ENCODE measurements around the gene GNPDA1. TPM values are rescaled to one million over a fixed set of nuclear protein-coding genes. Genes with fewer than 3 reads are reported as not detected.

The GNPDA1 gene
- total RNA-seq, 1 experiment from 2014 or later = 62.1 TPM

GRCh38 chr5:142024771-142025304, 12.0 kb upstream of the GNPDA1 start:
- DNase-seq (ENCODE audit: extremely low read depth, low read depth) = peak; percentile 76

GRCh38 chr5:142023836-142024235, 11.0 kb upstream of the GNPDA1 start:
- no peak for DNase-seq (ENCODE audit: extremely low read depth, low read depth)

GRCh38 chr5:142020122-142020659, 7.4 kb upstream of the GNPDA1 start:
- no peak for DNase-seq (ENCODE audit: extremely low read depth, low read depth)

- no peak for DNase-seq (ENCODE audit: extremely low read depth, low read depth)
Measured at GRCh38 chr5:142017832-142018427, 5.1 kb upstream of the GNPDA1 start.

GRCh38 chr5:142016556-142016955, 3.7 kb upstream of the GNPDA1 start:
- no peak for DNase-seq (ENCODE audit: extremely low read depth, low read depth)

- no peak for DNase-seq (ENCODE audit: extremely low read depth, low read depth)
Measured at GRCh38 chr5:142015781-142016533, 3.1 kb upstream of the GNPDA1 start.

- peak; percentile 32 for DNase-seq (ENCODE audit: extremely low read depth, low read depth)
Measured at GRCh38 chr5:142014911-142015584, 2.2 kb upstream of the GNPDA1 start.

GRCh38 chr5:142013734-142014521, 1.1 kb upstream of the GNPDA1 start:
- no peak for DNase-seq (ENCODE audit: extremely low read depth, low read depth)

- DNase-seq (ENCODE audit: extremely low read depth, low read depth) = peak; percentile 45
Measured at GRCh38 chr5:142012186-142012785, 541 bp downstream of the GNPDA1 start.

- DNase-seq (ENCODE audit: extremely low read depth, low read depth) = no peak
Measured at GRCh38 chr5:142011572-142012185, 1.1 kb downstream of the GNPDA1 start.

GRCh38 chr5:142009886-142010285, 2.9 kb downstream of the GNPDA1 start:
- DNase-seq (ENCODE audit: extremely low read depth, low read depth) = no peak

- no peak for DNase-seq (ENCODE audit: extremely low read depth, low read depth)
Measured at GRCh38 chr5:142008813-142009212, 4.0 kb downstream of the GNPDA1 start.

GRCh38 chr5:142007237-142007544, 5.6 kb downstream of the GNPDA1 start:
- no peak for DNase-seq (ENCODE audit: extremely low read depth, low read depth)

- no peak for DNase-seq (ENCODE audit: extremely low read depth, low read depth)
Measured at GRCh38 chr5:142006363-142007236, 6.2 kb downstream of the GNPDA1 start.

GRCh38 chr5:142003266-142003800, 9.5 kb downstream of the GNPDA1 start:
- no peak for DNase-seq (ENCODE audit: extremely low read depth, low read depth)

- no peak for DNase-seq (ENCODE audit: extremely low read depth, low read depth)
Measured at GRCh38 chr5:142000704-142001484, 11.9 kb downstream of the GNPDA1 start.

GRCh38 chr5:142000173-142000572, 12.7 kb downstream of the GNPDA1 start:
- DNase-seq (ENCODE audit: extremely low read depth, low read depth) = no peak
